ENCODE data around the gene ARV1.

Gene ARV1

DNA sequence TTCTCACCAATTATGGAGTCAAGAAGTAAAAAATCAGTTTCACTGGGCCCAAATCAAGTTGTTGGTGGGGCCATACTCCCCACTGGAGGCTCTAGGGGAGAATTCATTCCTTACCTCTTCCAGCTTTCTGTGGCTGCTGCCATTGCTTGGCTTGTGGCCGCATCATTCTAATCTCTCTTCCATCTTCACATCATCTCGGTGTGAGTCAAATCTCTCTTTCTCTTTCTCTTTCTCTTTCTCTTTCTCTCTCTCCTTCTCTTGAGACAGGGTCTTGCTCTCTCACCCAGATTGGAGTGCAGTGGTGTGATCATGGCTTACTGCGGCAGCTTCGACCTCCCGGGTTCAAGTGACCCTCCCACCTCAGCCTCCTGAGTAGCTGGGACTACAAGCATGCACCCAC is 33.1 kb downstream of the ARV1 start:
- peaks cover 7% of the 10 kb centered on the region for H3K4me1 ChIP-seq (ENCODE audit: insufficient read depth, poor library complexity, severe bottlenecking)
- no peaks in the 10 kb centered on the region for H3K27me3 ChIP-seq (ENCODE audit: insufficient read depth, poor library complexity, severe bottlenecking)
- no peak overlapping the region for H3K27ac ChIP-seq (ENCODE audit: poor library complexity, severe bottlenecking)
- no peak overlapping the region for H3K4me3 ChIP-seq (ENCODE audit: severe bottlenecking)
- H3K36me3 ChIP-seq (ENCODE audit: low read depth) = no peaks in the 10 kb centered on the region
- ATAC-seq (ENCODE audit: low read depth) (no peak), DNase-seq (ENCODE audit: low spot score) (no peak)
- H3K9me3 ChIP-seq (ENCODE audit: severe bottlenecking) = no peaks in the 10 kb centered on the region
- TF ChIP-seq, protein P1, sequence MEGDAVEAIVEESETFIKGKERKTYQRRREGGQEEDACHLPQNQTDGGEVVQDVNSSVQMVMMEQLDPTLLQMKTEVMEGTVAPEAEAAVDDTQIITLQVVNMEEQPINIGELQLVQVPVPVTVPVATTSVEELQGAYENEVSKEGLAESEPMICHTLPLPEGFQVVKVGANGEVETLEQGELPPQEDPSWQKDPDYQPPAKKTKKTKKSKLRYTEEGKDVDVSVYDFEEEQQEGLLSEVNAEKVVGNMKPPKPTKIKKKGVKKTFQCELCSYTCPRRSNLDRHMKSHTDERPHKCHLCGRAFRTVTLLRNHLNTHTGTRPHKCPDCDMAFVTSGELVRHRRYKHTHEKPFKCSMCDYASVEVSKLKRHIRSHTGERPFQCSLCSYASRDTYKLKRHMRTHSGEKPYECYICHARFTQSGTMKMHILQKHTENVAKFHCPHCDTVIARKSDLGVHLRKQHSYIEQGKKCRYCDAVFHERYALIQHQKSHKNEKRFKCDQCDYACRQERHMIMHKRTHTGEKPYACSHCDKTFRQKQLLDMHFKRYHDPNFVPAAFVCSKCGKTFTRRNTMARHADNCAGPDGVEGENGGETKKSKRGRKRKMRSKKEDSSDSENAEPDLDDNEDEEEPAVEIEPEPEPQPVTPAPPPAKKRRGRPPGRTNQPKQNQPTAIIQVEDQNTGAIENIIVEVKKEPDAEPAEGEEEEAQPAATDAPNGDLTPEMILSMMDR (IDR thresholded peaks at IDR 0.05; ENCODE audit: poor library complexity, severe bottlenecking) = no peak

DNA sequence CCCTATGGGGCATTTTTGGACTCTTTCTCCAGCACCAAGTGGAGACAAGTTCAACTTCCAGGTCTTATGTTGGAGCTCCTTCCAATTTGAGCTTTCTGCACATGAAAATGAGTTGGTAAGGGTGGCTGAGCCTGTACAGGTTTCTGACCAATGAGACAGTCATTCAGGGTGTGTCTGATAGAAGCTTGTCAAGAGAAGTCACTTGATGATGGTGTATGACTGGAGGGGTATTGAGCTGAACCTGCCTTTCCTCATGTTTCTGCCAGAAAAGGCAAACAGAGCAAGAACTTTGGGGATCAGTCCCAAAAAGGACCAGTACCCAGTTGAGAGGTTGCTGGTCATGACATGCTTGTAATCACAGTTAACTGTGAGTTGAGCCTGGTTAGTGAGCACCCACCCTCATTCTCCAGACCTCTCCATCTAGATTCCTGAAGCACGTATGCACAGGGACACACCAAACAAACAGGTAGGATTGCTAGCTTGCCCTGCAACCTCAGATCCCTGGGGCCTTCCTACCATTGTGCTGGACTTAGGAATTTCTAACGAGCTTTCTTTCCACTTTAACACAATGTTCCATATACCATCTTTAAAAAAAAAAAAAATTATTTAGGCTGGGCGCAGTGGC is 34.6 kb downstream of the ARV1 start:
- Histone ChIP-seq H3K9me3 (ENCODE audit: severe bottlenecking) (no peaks in the 10 kb centered on the region), H3K27me3 (ENCODE audit: insufficient read depth, poor library complexity, severe bottlenecking) (no peaks in the 10 kb centered on the region), H3K36me3 (ENCODE audit: low read depth) (no peaks in the 10 kb centered on the region), H3K27ac (ENCODE audit: poor library complexity, severe bottlenecking) (no peak overlapping the region), H3K4me1 (ENCODE audit: insufficient read depth, poor library complexity, severe bottlenecking) (peaks cover 7% of the 10 kb centered on the region), H3K4me3 (ENCODE audit: severe bottlenecking) (no peak overlapping the region)
- ATAC-seq (ENCODE audit: low read depth) (no peak), DNase-seq (ENCODE audit: low spot score) (no peak)
- TF ChIP-seq, protein P1 (IDR thresholded peaks at IDR 0.05; ENCODE audit: poor library complexity, severe bottlenecking) = no peak

DNA sequence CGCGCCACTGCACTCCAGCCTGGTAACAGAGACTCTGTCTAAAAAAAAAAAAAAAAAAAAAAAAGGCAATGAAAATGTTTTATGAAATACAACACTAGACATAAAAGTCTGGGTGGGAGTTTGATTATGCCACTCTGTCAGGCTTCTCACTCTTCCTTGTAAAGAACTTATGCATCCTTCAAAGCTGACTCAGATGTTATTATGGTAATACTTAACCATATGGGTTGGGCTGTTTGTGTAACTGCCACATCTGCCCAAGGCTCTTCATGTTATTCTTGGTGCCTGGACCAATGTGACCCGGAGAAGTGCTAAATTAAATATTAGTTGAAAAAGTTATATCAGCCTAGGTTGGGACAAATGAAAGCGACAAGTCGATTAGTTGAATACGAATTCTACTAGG is 37.3 kb downstream of the ARV1 start:
- Histone ChIP-seq H3K9me3 (ENCODE audit: severe bottlenecking) (no peaks in the 10 kb centered on the region), H3K4me3 (ENCODE audit: severe bottlenecking) (no peak overlapping the region), H3K36me3 (ENCODE audit: low read depth) (no peaks in the 10 kb centered on the region), H3K27me3 (ENCODE audit: insufficient read depth, poor library complexity, severe bottlenecking) (no peaks in the 10 kb centered on the region), H3K27ac (ENCODE audit: poor library complexity, severe bottlenecking) (peak overlapping the region; percentile 20), H3K4me1 (ENCODE audit: insufficient read depth, poor library complexity, severe bottlenecking) (peaks cover 13% of the 10 kb centered on the region)
- no peak for DNase-seq (ENCODE audit: low spot score)
- no peak for ATAC-seq (ENCODE audit: low read depth)
- TF ChIP-seq, protein P1 (IDR thresholded peaks at IDR 0.05; ENCODE audit: poor library complexity, severe bottlenecking) = no peak

DNA sequence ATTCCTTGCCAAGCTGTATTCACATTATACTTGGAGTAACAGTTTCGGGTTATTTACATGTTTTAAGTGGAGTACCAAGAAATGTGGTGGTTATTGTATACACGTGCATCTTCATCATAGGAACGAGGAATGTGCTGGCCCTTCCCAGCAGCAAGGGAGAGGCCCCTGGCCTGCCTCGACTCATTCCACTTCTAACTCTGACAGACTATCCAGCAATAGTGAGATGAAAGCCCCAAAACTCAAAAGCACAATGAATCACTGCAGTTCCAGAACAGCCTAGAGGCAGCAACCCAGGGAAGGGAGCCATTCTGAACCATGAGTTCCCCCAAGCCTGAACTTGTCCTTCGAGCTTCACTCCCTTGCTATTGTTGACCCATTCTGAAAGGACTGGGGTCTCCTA is 38.1 kb downstream of the ARV1 start:
- peak overlapping the region; percentile 20 for H3K27ac ChIP-seq (ENCODE audit: poor library complexity, severe bottlenecking)
- no peaks in the 10 kb centered on the region for H3K27me3 ChIP-seq (ENCODE audit: insufficient read depth, poor library complexity, severe bottlenecking)
- TF ChIP-seq, protein P1 (IDR thresholded peaks at IDR 0.05; ENCODE audit: poor library complexity, severe bottlenecking) = no peak
- DNase-seq (ENCODE audit: low spot score) (no peak), ATAC-seq (ENCODE audit: low read depth) (peak; percentile 63; the same call in 2 of the 3 replicates)
- no peaks in the 10 kb centered on the region for H3K9me3 ChIP-seq (ENCODE audit: severe bottlenecking)
- H3K4me3 ChIP-seq (ENCODE audit: severe bottlenecking) = no peak overlapping the region
- H3K4me1 ChIP-seq (ENCODE audit: insufficient read depth, poor library complexity, severe bottlenecking) = peaks cover 13% of the 10 kb centered on the region
- no peaks in the 10 kb centered on the region for H3K36me3 ChIP-seq (ENCODE audit: low read depth)

DNA sequence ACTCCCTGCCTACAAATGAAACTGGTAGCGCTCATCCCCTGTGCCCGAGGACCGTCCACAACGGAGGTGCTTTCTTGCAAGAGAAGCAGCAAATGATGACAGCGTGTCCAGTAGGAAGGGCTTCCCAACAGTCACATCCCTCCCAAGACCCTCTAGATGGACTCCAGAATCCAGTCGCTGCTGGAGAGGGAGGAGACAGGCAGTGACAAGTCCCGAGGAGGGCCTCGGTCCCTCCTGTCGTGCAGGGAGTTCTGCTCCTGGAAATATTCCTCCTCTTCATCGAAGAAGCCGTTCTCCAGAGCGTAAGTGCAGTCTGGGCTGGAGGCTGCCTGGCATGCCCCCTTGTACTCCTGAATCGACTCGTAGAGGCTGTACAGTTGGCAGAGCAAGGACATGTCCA is 40.8 kb downstream of the ARV1 start:
- TF ChIP-seq, protein P1 (IDR thresholded peaks at IDR 0.05; ENCODE audit: poor library complexity, severe bottlenecking) = no peak
- no peak overlapping the region for H3K4me3 ChIP-seq (ENCODE audit: severe bottlenecking)
- DNase-seq (ENCODE audit: low spot score) (no peak), ATAC-seq (ENCODE audit: low read depth) (no peak)
- no peaks in the 10 kb centered on the region for H3K36me3 ChIP-seq (ENCODE audit: low read depth)
- no peaks in the 10 kb centered on the region for H3K27me3 ChIP-seq (ENCODE audit: insufficient read depth, poor library complexity, severe bottlenecking)
- no peak overlapping the region for H3K27ac ChIP-seq (ENCODE audit: poor library complexity, severe bottlenecking)
- peaks cover 13% of the 10 kb centered on the region for H3K4me1 ChIP-seq (ENCODE audit: insufficient read depth, poor library complexity, severe bottlenecking)
- H3K9me3 ChIP-seq (ENCODE audit: severe bottlenecking) = no peaks in the 10 kb centered on the region
